ELR (cell line): ENCODE data around the gene PALD1.

ENCODE experiments used
- DNase-seq: peaks from one replicate; pipeline ENCODE4 v3.0.0-alpha.2; 2015; ENCODE audit warnings: low read depth

Gene PALD1

DNA sequence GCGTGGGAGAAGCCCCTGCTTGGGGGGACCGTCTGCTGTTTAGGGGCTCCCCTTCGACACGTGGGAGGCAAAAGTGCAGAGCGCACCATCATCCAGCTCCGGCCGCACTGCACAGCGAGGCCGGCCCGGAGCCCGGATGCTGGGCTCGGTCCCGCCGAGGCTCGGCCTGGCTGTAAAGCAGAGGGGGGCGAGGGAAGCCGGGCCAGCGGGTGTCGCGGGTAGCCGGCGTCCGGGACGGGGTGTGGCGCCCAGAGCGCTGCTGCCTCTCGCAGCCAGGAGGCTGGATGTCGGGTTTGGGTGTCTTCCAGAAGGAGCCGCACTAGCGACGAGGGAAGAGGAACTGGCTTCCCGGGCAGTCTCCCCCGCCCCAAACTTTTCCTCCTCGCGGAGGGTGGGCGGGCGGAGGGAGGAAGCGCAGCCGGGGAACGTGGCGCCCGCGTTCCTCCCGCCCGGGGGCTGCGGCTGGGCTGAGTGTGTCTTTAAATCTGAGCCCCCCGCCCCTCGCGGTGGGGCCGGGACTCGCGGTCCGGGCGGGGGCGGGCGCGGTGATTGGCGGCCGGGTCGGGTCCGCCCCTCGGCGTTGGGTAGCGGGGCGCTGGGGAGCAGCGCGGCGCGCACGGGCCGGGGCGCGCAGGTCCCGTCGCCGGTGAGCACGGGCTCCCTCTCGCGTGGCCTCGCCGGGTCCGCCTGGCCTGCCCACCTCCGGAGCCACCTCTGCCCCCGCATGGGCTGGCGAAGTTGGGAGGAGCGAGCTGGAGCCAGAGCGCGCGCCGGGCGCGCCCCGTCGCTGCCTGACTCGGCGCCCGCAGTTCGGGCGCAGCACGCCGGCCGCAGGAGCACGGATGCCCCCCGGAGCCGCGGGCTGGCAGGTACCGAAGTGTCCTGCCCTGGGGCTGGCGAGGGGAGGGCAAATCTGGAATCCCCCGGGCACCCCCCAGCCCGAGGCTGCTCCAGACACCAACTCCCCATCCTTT lies at the start of gene PALD1:
PALD1 (plus strand) TSS at position 577 of the 974 bp plus-strand sequence. CDS start 47,185 bp downstream, outside the sequence.
- DNase-seq: peak; percentile 42

DNA sequence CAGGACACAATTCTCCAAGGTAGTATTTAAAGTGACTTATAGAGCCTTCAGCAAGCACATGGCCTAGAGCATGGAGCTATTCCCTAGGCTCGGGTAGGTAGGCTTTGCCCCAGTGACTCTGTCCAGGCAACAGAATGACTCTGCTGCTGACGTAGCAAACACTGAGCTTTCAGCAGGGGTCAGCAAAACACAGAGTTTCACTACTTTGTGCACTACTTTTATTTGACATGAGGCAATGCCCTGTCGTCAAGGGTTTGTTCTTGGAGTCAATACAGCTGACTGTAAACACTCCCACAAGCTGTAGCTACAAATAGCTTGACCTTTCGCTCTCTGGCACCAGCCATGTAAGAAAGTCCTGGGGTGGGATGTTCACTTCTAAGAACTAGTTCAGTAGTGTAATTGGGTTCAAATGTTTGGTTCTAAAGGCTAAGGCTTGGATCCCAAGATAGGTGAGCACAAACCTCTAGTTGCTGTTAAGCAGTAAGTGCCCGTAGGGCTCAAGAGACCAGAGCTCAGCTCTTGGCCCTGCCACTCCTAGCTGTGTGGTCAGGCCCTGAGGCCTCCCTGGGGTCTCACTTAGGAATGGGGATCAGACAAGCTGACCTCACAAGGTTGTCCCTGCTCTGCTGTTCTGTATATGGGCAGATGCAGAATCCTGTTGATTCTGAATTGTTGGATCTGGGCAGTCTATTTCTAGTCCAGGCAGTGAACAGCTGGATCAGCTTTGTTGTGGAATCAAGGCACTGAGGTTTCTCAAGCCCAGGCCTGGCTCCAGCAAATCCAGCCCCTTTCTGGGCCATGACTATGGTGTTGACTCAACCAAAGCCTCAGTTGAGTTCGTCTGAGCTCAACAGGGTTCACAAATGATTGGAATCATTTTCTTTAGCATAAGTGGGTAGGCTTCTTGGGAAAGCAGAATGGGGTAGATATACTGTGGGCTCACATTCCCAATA lies 47.8 kb upstream of the PALD1 start:
- no peak for DNase-seq

DNA sequence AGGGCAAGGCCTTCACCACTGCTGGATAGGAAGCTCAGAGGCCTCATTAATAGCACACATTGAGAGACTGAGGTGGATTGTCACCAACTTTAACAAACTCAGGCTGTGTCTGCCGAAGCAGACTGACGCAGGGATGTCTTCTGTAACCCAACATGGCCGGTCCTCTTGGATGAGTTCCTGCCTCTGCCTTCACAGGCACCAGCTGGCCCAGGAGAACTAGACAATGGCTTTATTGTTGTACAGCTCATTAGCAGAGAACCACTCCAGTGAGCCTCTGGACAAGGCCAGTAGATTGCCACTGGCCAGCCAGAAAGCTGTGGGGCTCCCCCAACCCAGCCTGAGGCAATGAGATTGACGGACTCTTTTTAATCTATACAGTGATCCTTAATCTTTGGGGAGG lies 46.5 kb upstream of the PALD1 start:
- DNase-seq: no peak

DNA sequence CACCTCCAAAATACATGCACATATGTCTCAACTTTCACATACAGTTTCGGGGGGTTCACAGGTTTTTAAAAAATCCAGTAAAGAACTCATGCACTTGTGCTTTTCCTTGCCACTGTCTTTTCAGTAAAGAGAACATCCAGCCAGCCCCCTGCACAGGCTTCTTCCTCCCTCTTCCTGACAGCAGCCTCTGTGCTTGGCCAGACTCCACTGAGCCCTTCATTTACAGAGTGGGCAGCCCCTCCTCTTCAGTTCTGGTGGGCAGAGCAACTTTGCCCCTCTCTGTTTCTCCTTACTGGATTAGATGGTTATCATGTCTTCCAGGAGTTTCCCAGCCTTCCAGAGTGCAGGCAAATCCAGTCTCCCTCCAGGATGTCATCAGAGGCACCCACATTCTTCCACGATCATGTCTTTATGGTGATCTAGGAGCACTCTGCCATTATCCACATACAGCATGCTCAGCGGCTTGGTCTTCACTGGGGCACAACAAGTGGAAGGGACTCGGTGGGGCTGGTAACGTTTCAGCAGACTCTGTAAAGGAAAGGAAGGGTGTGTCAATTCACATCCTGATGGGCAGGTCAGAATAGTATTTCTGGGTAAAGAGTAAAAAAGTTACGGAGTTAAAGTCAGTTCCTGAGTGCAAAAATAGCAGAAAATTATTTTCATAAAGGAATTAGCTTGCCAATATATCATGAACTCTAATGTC lies 45.9 kb upstream of the PALD1 start:
- DNase-seq: no peak

DNA sequence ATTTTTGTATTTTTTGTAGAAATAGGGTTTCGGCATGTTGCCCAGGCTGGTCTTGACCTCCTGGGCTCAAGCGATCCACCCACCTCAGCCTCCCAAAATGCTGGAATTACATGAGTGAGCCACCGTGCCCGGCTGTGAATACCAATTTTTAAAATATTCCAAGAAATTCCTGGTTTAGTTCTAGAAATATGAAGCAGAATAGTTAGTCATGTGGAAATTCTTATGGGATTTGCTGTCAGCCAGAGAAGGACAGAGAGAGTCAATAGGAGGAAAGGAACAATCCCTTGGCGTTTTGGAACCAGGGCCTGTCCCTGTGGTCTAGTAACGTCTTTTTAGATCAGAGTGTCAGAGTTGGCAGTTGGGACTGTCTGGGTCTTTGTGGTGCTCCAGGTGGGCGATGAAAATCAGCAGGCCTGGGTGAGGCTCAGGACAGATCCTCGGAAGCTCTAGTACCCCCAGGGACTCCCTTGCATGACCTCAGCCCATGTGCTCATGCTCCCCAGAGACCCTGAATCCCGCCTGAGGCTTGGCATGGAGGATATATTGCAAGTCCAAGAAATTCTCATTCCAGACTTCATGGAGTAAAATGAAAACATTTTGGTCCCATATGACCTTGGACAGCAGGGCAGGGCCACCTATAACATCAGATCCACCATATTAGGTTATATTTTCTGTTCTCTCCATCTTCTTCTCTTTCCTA lies 44.8 kb upstream of the PALD1 start:
- peak; percentile 22 for DNase-seq

DNA sequence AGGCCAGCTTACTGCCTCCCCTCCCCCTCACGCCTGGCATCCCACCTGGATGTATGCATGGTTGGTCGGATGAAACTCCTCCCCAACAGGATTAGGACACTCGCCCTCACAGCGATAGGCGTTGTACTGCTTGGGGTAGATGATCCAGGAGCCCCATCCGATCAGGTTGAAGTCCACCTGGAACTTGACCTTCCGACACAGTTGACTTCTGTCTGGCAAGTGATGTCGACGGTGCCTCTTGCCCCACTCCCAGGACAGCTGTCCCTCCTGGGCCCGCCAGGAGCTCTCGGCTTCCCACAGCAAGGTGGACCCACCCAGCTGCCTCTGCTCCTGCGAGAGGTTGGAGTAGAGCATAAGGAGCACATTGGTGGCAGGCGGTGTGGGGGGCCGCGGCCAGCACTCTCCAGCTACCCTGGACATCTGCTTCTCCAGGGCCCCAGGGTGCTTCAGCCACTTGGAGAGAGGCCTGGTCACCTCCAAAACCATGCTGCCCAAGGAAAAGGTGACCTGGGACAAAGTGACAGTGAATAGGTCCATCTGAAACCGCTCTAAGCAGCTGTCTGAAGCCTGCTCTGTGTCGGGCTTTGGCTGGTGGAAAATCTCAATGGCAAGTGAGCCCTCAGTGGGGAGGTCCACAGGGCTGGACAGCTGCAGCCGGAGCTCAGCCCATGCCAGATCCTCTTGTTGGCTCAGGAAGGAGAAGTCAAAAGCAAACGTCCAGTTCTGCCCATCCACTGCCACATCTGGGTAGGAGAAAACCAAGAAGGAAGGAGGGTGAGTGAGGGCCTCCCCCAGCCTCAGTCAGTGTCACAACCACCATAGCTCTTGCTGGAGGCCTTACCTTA lies 43.1 kb upstream of the PALD1 start:
- DNase-seq: no peak

DNA sequence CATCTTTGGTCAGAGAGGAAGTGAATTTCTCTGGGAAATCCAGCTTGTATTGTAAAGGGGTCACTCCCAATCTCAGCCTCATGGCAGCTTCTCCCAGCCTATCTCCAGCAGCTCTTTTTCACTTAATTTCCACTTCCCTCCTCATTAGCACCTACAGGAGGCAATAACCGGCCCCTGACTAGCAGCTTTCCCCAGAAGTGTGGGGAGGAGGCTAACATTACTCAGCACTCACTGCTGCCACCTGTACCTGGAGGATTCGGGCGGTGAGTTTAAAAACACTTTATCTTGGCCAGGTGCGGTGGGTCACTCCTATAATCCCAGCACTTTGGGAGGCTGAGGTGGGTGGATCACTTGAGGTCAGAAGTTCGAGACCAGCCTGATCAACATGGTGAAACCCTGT lies 40.8 kb upstream of the PALD1 start:
- DNase-seq: no peak

DNA sequence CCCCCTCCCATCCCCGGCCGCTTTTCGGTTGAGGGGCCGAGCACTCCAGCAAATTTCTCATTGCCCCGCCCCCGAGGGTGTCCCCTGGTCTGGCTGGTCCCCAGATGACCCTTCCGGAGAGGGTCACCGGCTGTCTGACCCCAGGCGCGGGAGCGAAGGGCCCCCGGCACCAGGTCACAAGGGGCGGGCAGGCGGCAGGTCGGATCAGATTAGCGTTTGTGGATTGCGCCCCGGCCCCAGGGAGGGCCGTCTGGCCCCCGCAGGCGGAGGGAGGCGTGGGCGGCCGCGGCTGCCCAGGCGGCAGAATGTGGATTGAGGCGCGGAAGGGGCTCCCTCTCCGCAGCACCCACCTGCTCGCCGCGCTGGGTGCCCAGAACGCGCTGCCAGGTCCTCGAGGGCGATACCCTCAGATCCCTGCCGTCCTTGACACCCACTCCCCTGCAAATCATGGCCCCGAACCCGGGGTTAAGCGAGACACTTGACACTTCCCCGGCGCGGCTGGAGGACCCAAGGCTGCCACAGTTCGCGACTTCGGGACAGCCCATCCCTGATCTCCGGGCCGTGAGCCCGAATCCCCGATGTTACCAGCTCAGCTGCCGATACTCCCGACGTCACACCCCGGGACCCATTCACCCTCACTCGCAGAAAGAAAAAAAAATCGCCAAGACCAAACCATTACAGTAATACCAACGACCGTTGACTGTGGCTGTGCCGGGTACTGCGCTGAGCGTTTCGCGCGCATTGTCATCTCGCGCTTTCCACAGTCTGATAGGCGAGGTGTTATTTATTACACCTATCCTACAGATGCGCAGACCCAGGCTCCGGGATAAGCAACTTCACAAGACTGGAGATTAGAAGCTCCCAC lies 38.0 kb upstream of the PALD1 start:
- no peak for DNase-seq

DNA sequence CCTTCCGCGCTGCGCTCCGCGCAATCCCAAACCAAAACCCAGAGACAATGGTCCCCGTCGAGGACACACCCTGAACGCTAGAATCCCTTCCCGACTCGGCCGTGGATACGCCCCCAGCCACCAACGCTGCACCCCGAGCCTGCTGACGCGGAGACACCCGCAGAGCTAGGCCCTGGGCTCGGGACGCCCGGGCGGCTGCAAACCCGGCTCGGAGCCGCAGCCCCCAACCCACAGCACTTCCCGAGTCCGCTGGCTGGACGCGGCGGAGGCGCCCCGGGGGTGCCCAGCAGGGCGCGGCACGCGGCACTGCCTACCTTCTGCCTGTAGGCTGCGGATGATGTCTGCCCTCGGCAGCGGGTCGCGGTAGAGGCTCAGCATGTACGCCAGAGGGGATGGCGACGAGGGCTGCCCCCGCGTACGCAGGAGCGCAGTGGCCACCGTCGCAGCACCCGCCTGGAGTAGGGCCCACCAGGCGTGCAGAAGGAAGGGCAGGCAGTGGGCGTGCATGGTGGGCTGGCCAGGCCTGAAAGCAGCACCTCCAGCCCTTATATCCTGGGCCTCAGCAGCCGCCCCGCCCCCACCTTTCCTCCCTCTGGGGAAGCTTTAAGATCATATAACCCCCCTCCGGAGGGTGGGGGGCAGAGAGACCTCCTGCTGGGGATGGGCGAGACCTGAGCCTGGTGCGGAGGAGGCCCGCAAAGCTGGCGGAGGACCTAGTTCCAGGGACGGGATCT lies 37.2 kb upstream of the PALD1 start, which contains the start of gene NODAL:
NODAL (minus strand) TSS at position 521 of the 734 bp plus-strand sequence; CDS start at position 507, 14 bp downstream.
- DNase-seq: no peak

DNA sequence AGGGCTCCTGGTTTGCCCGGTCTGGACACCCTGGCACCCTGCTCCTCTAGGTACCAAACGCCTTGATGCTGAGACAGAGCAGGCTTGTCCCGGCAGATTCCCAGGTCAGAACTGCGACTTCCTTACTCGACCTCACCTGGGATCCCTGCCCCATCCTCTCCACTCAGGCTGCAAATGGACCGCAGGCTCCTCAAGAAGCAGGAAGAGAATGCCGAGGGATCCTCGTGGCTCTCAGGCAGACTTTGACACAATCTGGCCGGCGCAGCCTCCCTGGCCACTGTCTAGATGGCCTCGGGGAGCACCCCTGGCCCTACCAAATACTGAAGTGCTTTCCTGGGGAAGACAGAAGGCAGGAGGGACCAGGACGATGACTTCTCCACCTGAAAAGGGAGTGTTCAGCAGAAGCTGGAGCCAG lies 36.7 kb upstream of the PALD1 start:
- DNase-seq: no peak

DNA sequence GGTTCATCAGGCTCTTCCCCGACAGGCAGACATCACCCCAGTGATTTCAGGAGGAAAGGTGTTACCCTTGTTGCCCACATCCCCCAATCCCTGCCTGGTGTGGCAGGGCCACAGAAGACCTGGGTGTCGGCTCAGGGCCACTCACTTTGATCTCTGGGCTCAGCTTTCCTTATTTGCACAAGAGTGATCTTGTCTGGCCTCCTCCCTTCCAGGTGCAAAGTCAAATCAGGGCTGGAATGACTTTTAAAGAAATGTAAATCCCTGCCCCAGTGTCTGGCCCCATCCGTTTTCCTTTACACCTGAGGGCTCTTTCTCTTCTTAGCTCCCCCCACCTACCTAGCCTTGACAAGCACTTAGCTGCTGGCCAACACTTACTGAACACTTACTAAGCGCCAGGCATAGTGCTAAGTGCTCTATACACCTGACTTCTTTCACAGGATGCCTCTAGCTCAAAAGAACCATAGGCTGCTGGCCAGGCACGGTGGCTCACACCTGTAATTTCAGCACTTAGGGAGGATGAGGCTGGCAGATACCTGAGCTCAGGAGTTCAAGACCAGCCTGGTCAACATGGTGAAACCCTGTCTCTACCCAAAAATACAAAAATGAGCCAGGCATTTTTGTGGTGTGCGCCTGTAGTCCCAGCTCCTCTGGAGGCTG lies 36.1 kb upstream of the PALD1 start:
- no peak for DNase-seq

DNA sequence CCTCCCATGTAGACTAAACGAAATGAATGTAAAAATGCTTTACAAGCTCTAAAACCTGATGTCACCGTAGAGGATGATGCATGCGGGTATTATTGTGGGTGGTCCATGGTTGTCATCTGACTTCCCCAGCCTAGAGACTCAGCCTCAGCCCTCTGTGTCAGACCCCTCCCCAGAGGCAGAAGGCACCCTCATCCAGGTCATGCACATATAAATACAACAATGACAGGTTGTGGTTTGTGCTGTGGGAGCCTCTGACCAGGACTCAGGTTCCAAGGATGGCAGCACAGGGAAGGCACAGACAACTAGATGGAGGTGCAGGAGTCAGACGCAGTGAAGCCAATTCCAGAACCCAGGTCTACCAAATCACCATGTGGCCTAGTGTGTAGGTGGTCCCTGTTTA lies 33.8 kb upstream of the PALD1 start:
- no peak for DNase-seq

DNA sequence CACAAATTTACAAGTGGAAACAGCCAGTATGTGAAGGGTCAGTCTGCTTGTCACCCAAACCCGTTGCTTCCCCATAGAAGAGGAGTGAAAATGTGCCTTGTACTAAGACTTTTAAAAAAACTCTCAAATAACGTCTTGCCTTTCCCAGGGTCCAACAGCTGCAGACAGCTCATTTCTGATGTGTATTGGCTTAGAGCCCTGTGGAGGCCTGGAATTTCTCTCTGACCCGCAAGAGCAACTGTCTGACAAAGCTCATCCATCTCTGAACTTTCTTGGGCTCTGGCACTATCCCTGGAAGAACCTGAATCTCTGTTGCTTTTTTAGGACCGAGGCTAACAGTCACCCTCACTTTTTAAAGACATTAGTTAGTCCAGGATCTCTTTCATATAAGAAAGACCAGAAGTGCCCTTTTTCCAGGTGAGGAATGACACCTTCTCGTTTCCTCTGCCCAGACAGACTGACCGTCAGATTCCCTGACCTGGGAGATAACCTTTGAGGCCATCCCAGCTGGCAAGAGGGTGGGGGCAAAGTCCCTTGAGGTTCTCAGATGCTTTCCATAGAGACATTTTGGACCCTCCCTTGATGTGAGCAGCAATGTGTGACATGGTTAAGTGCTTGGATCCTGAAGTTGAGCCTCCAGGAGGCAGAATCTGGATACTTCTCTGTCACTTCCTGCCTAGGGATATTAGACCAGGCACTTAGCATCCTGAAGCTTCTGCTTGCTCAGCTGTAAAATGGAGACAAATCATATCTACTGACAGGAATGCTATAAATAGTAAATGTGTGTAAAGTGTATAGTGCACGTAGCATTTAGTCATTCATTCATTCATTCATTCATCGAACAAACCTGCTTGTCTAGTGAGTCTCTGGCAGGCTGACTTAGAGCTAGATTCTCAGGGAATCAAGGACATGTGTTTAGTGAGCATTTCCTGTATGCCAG lies 32.6 kb upstream of the PALD1 start:
- no peak for DNase-seq

DNA sequence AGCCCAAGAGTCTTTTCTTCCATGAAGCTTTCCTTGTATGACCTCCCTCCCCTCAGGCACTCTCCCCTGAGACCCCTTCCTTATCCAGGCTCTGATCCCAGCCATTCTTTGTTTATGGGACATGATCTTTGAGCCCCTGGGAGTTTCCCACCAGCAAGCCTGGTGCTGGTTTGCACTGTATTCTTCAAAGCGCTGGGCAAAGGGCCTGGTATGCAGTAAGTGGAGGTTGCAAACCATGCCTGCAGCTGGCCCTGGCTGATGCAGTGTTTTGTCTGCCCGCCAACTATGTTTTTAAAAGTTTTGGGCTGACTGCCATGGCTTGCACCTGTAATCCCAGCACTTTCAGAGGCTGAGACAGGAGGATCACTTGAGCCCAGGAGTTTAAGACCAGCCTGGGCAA lies 30.3 kb upstream of the PALD1 start:
- no peak for DNase-seq

DNA sequence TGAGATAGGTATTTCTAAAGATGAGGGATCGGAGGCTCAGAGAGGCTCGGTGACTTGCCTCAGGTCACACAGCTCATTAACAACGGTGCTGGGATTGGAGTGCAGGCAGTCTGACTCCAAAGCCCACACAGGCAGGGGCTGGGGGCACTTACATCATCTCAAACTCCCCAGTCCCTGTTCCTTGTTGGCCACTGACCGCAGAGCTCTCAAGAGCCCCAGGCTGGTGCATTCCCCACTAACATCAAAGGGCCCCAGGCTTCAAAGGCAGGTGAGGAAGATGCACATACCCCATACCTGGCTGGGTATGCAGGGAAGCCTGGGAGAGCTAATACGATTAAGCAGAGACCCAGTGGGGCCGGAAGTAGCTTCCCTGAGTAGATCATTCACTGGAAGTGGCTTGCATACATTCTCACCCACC lies 23.3 kb upstream of the PALD1 start:
- DNase-seq: no peak

DNA sequence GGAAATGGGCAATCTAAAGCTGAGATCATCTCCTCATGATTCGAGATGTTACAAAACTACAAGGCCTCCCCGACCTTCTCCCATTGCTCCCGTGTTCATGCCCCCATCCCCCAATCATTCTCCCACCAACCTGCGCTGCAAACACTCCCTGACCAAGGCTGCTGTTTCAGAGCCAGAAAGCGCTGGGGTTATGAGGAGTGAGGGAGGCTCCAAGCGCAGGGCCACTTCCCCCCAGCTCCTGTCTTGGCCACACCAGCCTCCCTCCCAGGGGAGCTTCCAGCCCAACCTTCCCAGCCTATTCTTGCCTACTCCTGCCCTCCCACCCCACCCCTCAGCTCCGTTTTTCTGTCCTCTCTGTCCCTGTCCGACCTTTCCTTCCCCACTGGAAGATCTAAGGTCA lies 22.4 kb upstream of the PALD1 start:
- DNase-seq: no peak

DNA sequence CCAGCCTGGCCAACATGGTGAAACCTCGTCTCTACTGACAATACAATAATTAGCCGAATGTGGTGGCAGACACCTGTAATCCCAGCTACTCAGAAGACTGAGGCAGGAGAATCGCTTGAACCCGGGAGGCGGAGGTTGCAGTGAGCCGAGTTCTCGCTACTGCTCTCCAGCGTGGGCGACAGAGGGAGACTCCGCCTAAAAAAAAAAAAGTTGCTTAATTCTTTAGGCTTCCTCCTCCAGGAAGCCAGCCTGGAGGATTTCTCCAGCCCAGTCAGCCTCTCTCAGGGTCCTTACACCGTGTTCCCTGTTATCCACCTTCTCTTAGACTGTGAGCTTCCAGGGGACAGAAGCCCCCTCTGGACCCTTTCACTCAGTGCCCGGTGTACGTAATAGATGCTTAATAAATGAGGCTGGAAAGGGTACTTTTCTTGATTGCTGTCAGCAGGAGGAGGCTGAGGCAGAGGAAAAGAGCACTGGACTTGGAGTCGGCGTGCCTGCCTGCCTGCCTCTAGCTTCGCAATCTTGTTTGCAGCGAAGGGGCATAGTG lies 20.7 kb upstream of the PALD1 start:
- no peak for DNase-seq
